GM12878 (cell line): ENCODE results near the gene ACVR1C.

Experiments
- EP300 ChIP-seq, 2 experiments: fragments of 150-350 bp in 1 of 2; IDR thresholded peaks; 2 replicates each; pipeline ENCODE4 v1.6.1; 2011 to 2012; ENCODE audit warnings: low read depth in 2 of 2, low read length in 2 of 2, borderline replicate concordance in 1 of 2, improper control_type of control experiment in 1 of 2, inconsistent platforms in 1 of 2; ENCODE audit not compliant: control insufficient read depth in 1 of 2
- ESRRA ChIP-seq: IDR thresholded peaks from 2 replicates; pipeline ENCODE4 v1.6.1; 2012; ENCODE audit warnings: mild to moderate bottlenecking, low read length, improper control_type of control experiment
- EZH2 ChIP-seq: IDR thresholded peaks from 2 replicates; pipeline ENCODE4 v1.6.1; 2012; ENCODE audit warnings: low read depth, mild to moderate bottlenecking, control low read depth, inconsistent platforms, low read length, borderline replicate concordance; ENCODE audit not compliant: control insufficient read depth
- MXI1 ChIP-seq: fragments of 150-350 bp; IDR thresholded peaks from 2 replicates; pipeline ENCODE4 v1.6.1; 2011; ENCODE audit warnings: low read depth, mild to moderate bottlenecking, inconsistent platforms, low read length, improper control_type of control experiment
- MYC ChIP-seq: IDR thresholded peaks from 2 replicates; pipeline ENCODE4 v1.6.1; 2011; ENCODE audit warnings: mild to moderate bottlenecking, low read length, moderate library complexity, inconsistent platforms; ENCODE audit not compliant: insufficient read depth, insufficient replicate concordance, insufficient read length, severe bottlenecking
- USF2 ChIP-seq: IDR thresholded peaks from 2 replicates; pipeline ENCODE4 v1.6.1; 2011; ENCODE audit warnings: low read depth, low read length, improper control_type of control experiment, borderline replicate concordance

GRCh38 chr2:157572725-157573124, 55.9 kb downstream of the ACVR1C start:
- TF ChIP-seq MYC (no peak), USF2 (no peak), EZH2 (no peak), ESRRA (no peak), MXI1 (no peak), EP300 (IDR thresholded peaks at IDR 0.05; ENCODE audit: borderline replicate concordance in 1 of 2, control insufficient read depth in 1 of 2, low read depth in 2 of 2, low read length in 2 of 2) (no peak)
